HCT116 (cell line): ENCODE data around the gene PEAK1. TPM values are rescaled to one million over a fixed set of nuclear protein-coding genes. Genes with fewer than 3 reads are reported as not detected.

Experiments used
- ATAC-seq: fragments of 200-7000 bp; cut with Tn5 transposase; 2 replicates; pipeline ENCODE4 v1.9.1; 2020; ENCODE audit warnings: mild to moderate bottlenecking, moderate library complexity
- BruUV-seq: library from RNA; stranded (reverse); fragments of 400-500 nt; replicated peaks from 2 replicates; lab custom pipeline; 2021; lab: Mats Ljungman, UMichigan
- CTCF ChIA-PET: fragments of 300-600 bp; sonication (Branson Sonifier 250); formaldehyde crosslinking; loops from one replicate; lab custom pipeline; 2021; ENCODE audit warnings: antibody characterized with exemption; lab: Charles Lee
- POLR2A ChIA-PET: fragments of 300-600, 350-600 bp; sonication (Branson Sonifier 250); formaldehyde crosslinking; loops from one replicate; lab custom pipeline; 2021; ENCODE audit warnings: antibody characterized with exemption; lab: Charles Lee
- RAD21 ChIA-PET, 2 experiments: fragments of 300-600 bp; sonication (Branson Sonifier 250); formaldehyde crosslinking; loops; one replicate each; lab custom pipeline; 2023; ENCODE audit warnings: low total read pairs in 2 of 2; ENCODE audit not compliant: uncharacterized antibody in 2 of 2, unreplicated experiment in 2 of 2, low non-redundant PET in 1 of 2; lab: Charles Lee
- DNase-seq: peaks from one replicate; pipeline ENCODE4 v3.0.0-alpha.2; 2010; ENCODE audit warnings: low read depth, low spot score
- H2AFZ ChIP-seq: fragments of 200-600 bp; shearing (Covaris generic), sonication (generic); 2 replicates; pipeline ENCODE4 v1.6.1; 2017; ENCODE audit warnings: low read depth, mixed run types, mixed read lengths, antibody characterized with exemption, low read length; ENCODE audit not compliant: poor library complexity, severe bottlenecking
- H3K27ac ChIP-seq: 2 replicates; pipeline ENCODE4 v1.5.1; 2012; ENCODE audit warnings: low read depth, low read length
- H3K27me3 ChIP-seq: fragments of 200-600 bp; sonication (generic); 2 replicates; pipeline ENCODE4 v1.6.1; 2016; ENCODE audit warnings: mixed run types, low read length, mixed read lengths; ENCODE audit not compliant: insufficient read depth
- H3K36me3 ChIP-seq, 2 experiments: fragments of 200-500 bp in 1 of 2; fragments of 200-600 bp in 1 of 2; sonication (Bioruptor generic) in 1 of 2; sonication (generic) in 1 of 2; 2 replicates each; pipeline versions ENCODE4 v1.5.1 to v1.6.1; 2014 to 2016; ENCODE audit warnings: low read length in 2 of 2, inconsistent platforms in 1 of 2, mixed read lengths in 1 of 2, mixed run types in 1 of 2; ENCODE audit not compliant: insufficient read depth in 2 of 2, control insufficient read depth in 1 of 2
- H3K4me1 ChIP-seq, 2 experiments: fragments of 200-600 bp in 1 of 2; sonication (generic) in 1 of 2; 2 replicates each; pipeline versions ENCODE4 v1.5.1 to v1.6.1; 2012 to 2017; ENCODE audit warnings: low read length in 2 of 2, inconsistent platforms in 1 of 2, mild to moderate bottlenecking in 1 of 2, mixed read lengths in 1 of 2, mixed run types in 1 of 2, moderate library complexity in 1 of 2; ENCODE audit not compliant: insufficient read depth in 2 of 2, control insufficient read depth in 1 of 2
- H3K4me2 ChIP-seq: fragments of 200-600 bp; sonication (generic); 2 replicates; pipeline ENCODE4 v1.6.1; 2017; ENCODE audit warnings: mixed run types, low read length, mixed read lengths
- H3K4me3 ChIP-seq, 2 experiments: fragments of 200-600 bp in 1 of 2; sonication (generic) in 1 of 2; replicated peaks in 1 of 2; 2 replicates each; pipeline ENCODE4 v1.5.1; 2011 to 2016; ENCODE audit warnings: low read length in 2 of 2, control low read depth in 1 of 2, low read depth in 1 of 2, mild to moderate bottlenecking in 1 of 2, mixed read lengths in 1 of 2, mixed run types in 1 of 2
- H3K79me2 ChIP-seq: fragments of 200-600 bp; sonication (generic); 2 replicates; pipeline ENCODE4 v1.6.1; 2017; ENCODE audit warnings: mild to moderate bottlenecking, mixed run types, low read length, moderate library complexity, mixed read lengths; ENCODE audit not compliant: insufficient read depth
- H3K9ac ChIP-seq: fragments of 200-600 bp; sonication (generic); 2 replicates; pipeline ENCODE4 v1.6.1; 2016; ENCODE audit warnings: low read length, mixed read lengths
- H3K9me2 ChIP-seq: fragments of 200-600 bp; sonication (generic), shearing (Covaris generic); 2 replicates; pipeline ENCODE4 v1.6.1; 2017; ENCODE audit warnings: mixed run types, mild to moderate bottlenecking, moderate library complexity; ENCODE audit not compliant: insufficient read depth
- H3K9me3 ChIP-seq, 2 experiments: fragments of 200-500 bp in 1 of 2; fragments of 200-600 bp in 1 of 2; sonication (Bioruptor generic) in 1 of 2; sonication (generic) in 1 of 2; 2 replicates each; pipeline ENCODE4 v1.6.1; 2014 to 2017; ENCODE audit warnings: low read length in 2 of 2, mixed read lengths in 2 of 2, inconsistent platforms in 1 of 2, low read depth in 1 of 2, mild to moderate bottlenecking in 1 of 2, mixed run types in 1 of 2, moderate library complexity in 1 of 2; ENCODE audit not compliant: control insufficient read depth in 1 of 2, insufficient read depth in 1 of 2
- H4K20me1 ChIP-seq: fragments of 200-600 bp; sonication (generic), shearing (Covaris generic); 2 replicates; pipeline ENCODE4 v1.6.1; 2017; ENCODE audit warnings: mixed run types, mild to moderate bottlenecking, moderate library complexity; ENCODE audit not compliant: insufficient read depth
- ATF3 ChIP-seq: IDR thresholded peaks from 2 replicates; pipeline ENCODE4 v1.6.1; 2012
- CBX3 ChIP-seq: IDR thresholded peaks from 2 replicates; pipeline ENCODE4 v1.6.1; 2012; ENCODE audit warnings: low read depth
- CTCF ChIP-seq, 3 experiments: fragments of 200-600 bp in 1 of 3; sonication (generic) in 1 of 3; IDR thresholded peaks in 2 of 3; conservative IDR thresholded peaks in 1 of 3; 2 replicates each; pipeline ENCODE4 v1.5.1; 2012 to 2017; ENCODE audit warnings: low read depth in 2 of 3, low read length in 2 of 3, antibody characterized with exemption in 1 of 3, borderline replicate concordance in 1 of 3, control low read depth in 1 of 3, mild to moderate bottlenecking in 1 of 3, mixed read lengths in 1 of 3, mixed run types in 1 of 3, moderate library complexity in 1 of 3; ENCODE audit not compliant: insufficient read depth in 1 of 3
- EGR1 ChIP-seq: IDR thresholded peaks from 2 replicates; pipeline ENCODE4 v1.6.1; 2012; ENCODE audit warnings: low read depth
- ELF1 ChIP-seq: IDR thresholded peaks from 2 replicates; pipeline ENCODE4 v1.6.1; 2012; ENCODE audit warnings: low read depth, borderline replicate concordance
- EZH2 ChIP-seq: fragments of 200-600 bp; sonication (generic); IDR thresholded peaks from 2 replicates; pipeline ENCODE4 v1.6.1; 2017; ENCODE audit warnings: antibody characterized with exemption, mixed run types
- EZH2phosphoT487 ChIP-seq: fragments of 200-600 bp; IDR thresholded peaks from 2 replicates; pipeline ENCODE4 v1.6.1; 2018; ENCODE audit warnings: antibody characterized with exemption, borderline replicate concordance
- FOSL1 ChIP-seq: IDR thresholded peaks from 2 replicates; pipeline ENCODE4 v1.6.1; 2012; ENCODE audit warnings: low read depth
- JUND ChIP-seq: IDR thresholded peaks from 2 replicates; pipeline ENCODE4 v1.6.1; 2012
- POLR2AphosphoS5 ChIP-seq: IDR thresholded peaks from 2 replicates; pipeline ENCODE4 v1.6.1; 2011; ENCODE audit warnings: mild to moderate bottlenecking, low read depth, low read length, moderate library complexity
- RAD21 ChIP-seq: IDR thresholded peaks from 2 replicates; pipeline ENCODE4 v1.6.1; 2012; ENCODE audit warnings: low read depth, mild to moderate bottlenecking
- REST ChIP-seq: IDR thresholded peaks from 2 replicates; pipeline ENCODE4 v1.6.1; 2012; ENCODE audit warnings: low read depth
- SIN3A ChIP-seq: IDR thresholded peaks from 2 replicates; pipeline ENCODE4 v1.6.1; 2012; ENCODE audit warnings: low read depth
- SP1 ChIP-seq: IDR thresholded peaks from 2 replicates; pipeline ENCODE4 v1.6.1; 2012; ENCODE audit warnings: low read depth
- TCF7L2 ChIP-seq: IDR thresholded peaks from 2 replicates; pipeline ENCODE4 v1.7.0; 2011; ENCODE audit warnings: borderline replicate concordance, inconsistent platforms; ENCODE audit not compliant: insufficient read depth, insufficient read length; ENCODE audit errors: extremely low read depth
- YY1 ChIP-seq: IDR thresholded peaks from 2 replicates; pipeline ENCODE4 v1.6.1; 2011; ENCODE audit warnings: low read length, low read depth, moderate library complexity, mild to moderate bottlenecking; ENCODE audit not compliant: insufficient replicate concordance; ENCODE audit errors: extremely low read depth
- ZFX ChIP-seq: fragments of 450-650 bp; IDR thresholded peaks from 2 replicates; pipeline ENCODE4 v1.6.1; 2017
- ZNF274 ChIP-seq: fragments of 200-500 bp; sonication (Bioruptor generic); IDR thresholded peaks from 2 replicates; pipeline ENCODE4 v1.6.1; 2014; ENCODE audit warnings: mild to moderate bottlenecking, low read depth, low read length, inconsistent platforms
- intact Hi-C: fragments of 100-400 bp; cut with micrococcal nuclease; formaldehyde crosslinking; loops from 2 replicates; pipeline ENCODE4 v1.10.0; 2022
- total RNA-seq: library from RNA; stranded (reverse); gene quantifications from one replicate; pipeline ENCODE4 v1.2.1, GENCODE V29; 2021; ENCODE audit not compliant: unreplicated experiment
- TF ChIP-seq, protein P1 (sequence below): IDR thresholded peaks from 2 replicates; pipeline ENCODE4 v1.6.1; 2011; ENCODE audit warnings: mild to moderate bottlenecking, low read length, moderate library complexity; ENCODE audit not compliant: insufficient replicate concordance; ENCODE audit errors: extremely low read depth

PEAK1 gene
- total RNA-seq, 1 experiment from 2014 or later = 23.4 TPM

GRCh38 chr15:77143616-77144015 is 276.3 kb downstream of the PEAK1 start:
- no peak for TF ChIP-seq ZNF274
- no peak for TF ChIP-seq ZFX
- TF ChIP-seq REST = no peak
- no peak for TF ChIP-seq FOSL1
- no peak for TF ChIP-seq SIN3A
- TF ChIP-seq CBX3 = no peak
- TF ChIP-seq, protein P1, sequence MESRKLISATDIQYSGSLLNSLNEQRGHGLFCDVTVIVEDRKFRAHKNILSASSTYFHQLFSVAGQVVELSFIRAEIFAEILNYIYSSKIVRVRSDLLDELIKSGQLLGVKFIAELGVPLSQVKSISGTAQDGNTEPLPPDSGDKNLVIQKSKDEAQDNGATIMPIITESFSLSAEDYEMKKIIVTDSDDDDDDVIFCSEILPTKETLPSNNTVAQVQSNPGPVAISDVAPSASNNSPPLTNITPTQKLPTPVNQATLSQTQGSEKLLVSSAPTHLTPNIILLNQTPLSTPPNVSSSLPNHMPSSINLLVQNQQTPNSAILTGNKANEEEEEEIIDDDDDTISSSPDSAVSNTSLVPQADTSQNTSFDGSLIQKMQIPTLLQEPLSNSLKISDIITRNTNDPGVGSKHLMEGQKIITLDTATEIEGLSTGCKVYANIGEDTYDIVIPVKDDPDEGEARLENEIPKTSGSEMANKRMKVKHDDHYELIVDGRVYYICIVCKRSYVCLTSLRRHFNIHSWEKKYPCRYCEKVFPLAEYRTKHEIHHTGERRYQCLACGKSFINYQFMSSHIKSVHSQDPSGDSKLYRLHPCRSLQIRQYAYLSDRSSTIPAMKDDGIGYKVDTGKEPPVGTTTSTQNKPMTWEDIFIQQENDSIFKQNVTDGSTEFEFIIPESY = no peak
- TF ChIP-seq CTCF (IDR thresholded peaks at IDR 0.05 in 2 of 3, conservative IDR thresholded peaks at IDR 0.05 in 1 of 3; ENCODE audit: borderline replicate concordance in 1 of 3, insufficient read depth in 1 of 3, low read depth in 2 of 3, low read length in 2 of 3) = no peak
- no peak for TF ChIP-seq JUND
- no peak for TF ChIP-seq EGR1
- no peak for TF ChIP-seq TCF7L2
- TF ChIP-seq ELF1 = no peak
- no peak for TF ChIP-seq ATF3
- TF ChIP-seq EZH2phosphoT487 = no peak
- TF ChIP-seq POLR2AphosphoS5 = no peak
- TF ChIP-seq RAD21 = no peak
- no peak for TF ChIP-seq YY1
- TF ChIP-seq EZH2 = no peak
- no peak for TF ChIP-seq SP1
- CTCF ChIA-PET = no interaction called here
- H4K20me1 ChIP-seq = no peaks in the 10 kb centered on the region
- no peaks in the 10 kb centered on the region for H3K27me3 ChIP-seq
- no peaks in the 10 kb centered on the region; the same call in 1 of the 2 replicates for H3K9me2 ChIP-seq
- H3K4me2 ChIP-seq = no peak overlapping the region
- POLR2A ChIA-PET = no interaction called here
- no peak for DNase-seq
- H3K4me1 ChIP-seq = peaks cover 5 to 10% of the 10 kb centered on the region in 2 experiments; a peak in 3 of 4 replicates
- BruUV-seq = no TSS peak
- peaks cover 4% of the 10 kb centered on the region in 2 experiments; a peak in 1 of 4 replicates for H3K9me3 ChIP-seq
- H2AFZ ChIP-seq = no peak overlapping the region
- intact Hi-C loops = no loop called here
- no peak overlapping the region for H3K9ac ChIP-seq
- H3K4me3 ChIP-seq = no peak overlapping the region
- no peak overlapping the region for H3K27ac ChIP-seq
- no peaks in the 10 kb centered on the region for H3K36me3 ChIP-seq
- RAD21 ChIA-PET = no interaction called here
- H3K79me2 ChIP-seq = no peaks in the 10 kb centered on the region
- no peak for ATAC-seq
